Dermis microvascular lymphatic vessel endothelial cell (primary cell): ENCODE data around the gene TRIM61. TPM values are rescaled to one million over a fixed set of nuclear protein-coding genes. Genes with fewer than 3 reads are reported as not detected.
"Not testable (repeated sequence)": the region's sequence is repeated elsewhere in the genome, so short reads cannot be mapped to it uniquely, and the experiment has no call there.

ENCODE experiments used
- DNase-seq, 2 donors: peaks; one replicate each; pipeline versions ENCODE4 v3.0.0 to v3.0.0-alpha.2; 2010; ENCODE audit warnings: low read depth in 2 of 2
- total RNA-seq: library from RNA; depleted of rRNA; stranded (reverse); fragments of >200 nt; gene quantifications from 2 replicates; pipeline ENCODE4 v1.2.1, GENCODE V29; 2014

The TRIM61 gene
- total RNA-seq = not detected in 2 replicates

GRCh38 chr4:164977243-164978164 is at the start of gene TRIM61:
TRIM61 (minus strand) TSS chr4:164977657; CDS start chr4:164970002, 7,655 bp downstream.
- no peak for DNase-seq

DNA sequence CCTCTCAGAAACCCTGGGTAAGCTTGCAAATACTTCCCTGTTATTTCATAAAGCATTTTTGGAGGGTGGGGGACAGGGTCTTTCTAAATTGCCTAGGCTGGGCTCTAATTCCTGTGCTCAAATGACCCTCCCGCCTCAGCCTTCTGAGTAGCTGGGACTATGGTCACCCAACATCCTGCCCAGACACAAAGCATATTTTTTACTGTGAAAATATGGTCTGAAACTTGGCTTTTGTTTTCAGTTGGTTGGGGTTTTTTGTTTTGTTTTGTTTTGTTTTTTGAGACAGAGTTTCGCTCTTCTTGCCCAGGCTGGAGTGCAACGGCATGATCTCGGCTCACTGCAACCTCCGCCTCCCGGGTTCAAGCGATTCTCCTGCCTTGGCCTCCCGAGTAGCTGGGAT is 48.3 kb upstream of the TRIM61 start:
- DNase-seq = not testable (repeated sequence)

DNA sequence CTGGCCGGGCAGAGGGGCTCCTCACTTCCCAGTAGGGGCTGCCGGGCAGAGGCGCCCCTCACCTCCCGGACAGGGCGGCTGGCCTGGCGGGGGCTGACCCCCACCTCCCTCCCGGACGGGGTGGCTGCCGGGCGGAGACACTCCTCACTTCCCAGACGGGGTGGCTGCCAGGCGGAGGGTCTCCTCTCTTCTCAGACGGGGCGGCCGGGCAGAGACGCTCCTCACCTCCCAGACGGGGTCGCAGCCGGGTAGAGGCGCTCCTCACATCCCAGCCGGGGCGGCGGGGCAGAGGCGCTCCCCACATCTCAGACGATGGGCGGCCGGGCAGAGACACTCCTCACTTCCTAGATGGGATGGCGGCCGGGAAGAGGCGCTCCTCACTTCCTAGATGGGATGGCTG is 42.5 kb upstream of the TRIM61 start:
- not testable (repeated sequence) for DNase-seq

GRCh38 chr4:165016971-165017370 is 39.5 kb upstream of the TRIM61 start:
- no peak for DNase-seq

DNA sequence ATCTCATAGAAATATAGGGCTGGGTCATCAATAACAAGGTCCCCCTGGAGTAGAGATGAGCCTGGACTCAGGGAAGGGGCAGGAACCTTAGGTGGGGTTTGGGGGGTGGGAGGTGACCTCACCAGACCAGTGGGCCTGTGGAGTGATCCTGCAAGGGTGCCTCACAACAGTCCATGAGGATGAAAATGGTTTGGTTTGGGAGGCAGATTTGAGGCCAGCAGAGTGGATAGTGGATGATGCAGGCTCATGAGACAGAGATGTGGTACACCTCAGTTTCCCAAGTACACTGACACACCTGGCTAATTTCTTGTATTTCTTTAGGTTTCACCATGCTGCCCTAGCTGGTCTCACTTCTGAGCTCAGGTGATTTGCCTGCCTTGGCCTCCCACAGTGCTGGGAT is 36.2 kb upstream of the TRIM61 start:
- DNase-seq = no peak

DNA sequence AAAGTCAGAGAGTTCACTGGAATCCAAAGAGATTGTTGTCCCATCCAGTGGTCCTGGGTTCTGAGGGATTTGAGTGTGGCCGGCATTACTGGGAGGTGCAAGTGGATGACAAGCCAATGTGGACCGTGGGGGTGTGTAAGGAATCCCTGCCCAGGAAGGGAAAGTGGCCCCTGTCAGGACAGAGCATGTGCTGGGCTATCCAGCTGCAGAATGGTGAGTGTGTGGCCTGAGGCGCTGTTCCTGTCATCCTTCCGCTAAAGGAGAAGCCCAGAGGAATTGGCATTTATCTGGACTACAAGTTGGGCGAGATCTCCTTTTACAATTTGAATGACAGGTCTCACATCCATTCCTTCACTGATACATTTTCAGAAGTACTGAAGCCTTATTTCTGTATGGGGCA is 33.9 kb upstream of the TRIM61 start:
- no peak for DNase-seq

- no peak for DNase-seq
These were observed 33.5 kb upstream of the TRIM61 start for GRCh38 chr4:165010991-165011390.

GRCh38 chr4:165010487-165010886 is 33.0 kb upstream of the TRIM61 start:
- DNase-seq = no peak

DNA sequence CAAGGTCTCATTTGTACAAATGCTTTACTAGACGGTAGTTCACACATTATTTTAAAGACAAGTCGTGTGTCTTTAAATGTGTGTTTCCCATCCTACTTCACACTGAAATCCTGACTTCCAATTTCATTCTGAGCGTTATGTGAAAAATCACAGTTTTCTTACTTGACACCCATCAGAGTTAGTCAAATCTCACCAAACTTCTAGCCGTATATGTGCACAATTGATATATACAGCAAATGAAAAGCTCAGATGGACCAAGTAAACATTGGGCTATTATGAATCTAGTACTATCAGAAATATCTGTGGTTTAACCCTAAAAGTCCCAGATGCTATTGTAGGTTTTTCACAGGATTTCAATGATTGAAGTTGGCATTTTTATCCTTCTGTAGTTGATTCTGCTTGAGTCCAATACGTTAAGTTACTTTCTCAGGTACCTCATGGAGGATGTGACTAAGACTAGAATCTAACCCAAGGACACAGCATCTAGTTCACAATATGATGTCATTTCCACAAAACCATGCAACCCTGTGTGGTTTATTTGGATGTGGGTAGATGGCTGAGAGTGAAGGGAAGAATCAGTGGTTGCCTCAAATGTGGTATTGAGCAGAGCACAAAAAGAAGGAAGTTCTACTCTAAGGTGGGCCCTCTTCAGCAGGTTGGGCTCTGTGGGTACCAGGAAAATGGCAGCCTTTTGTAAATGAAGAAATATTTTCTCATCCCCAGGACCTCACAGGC is 32.2 kb upstream of the TRIM61 start:
- no peak for DNase-seq

GRCh38 chr4:165006886-165007285 is 29.4 kb upstream of the TRIM61 start:
- DNase-seq = no peak

GRCh38 chr4:165006456-165006855 is 29.0 kb upstream of the TRIM61 start:
- DNase-seq = no peak

DNA sequence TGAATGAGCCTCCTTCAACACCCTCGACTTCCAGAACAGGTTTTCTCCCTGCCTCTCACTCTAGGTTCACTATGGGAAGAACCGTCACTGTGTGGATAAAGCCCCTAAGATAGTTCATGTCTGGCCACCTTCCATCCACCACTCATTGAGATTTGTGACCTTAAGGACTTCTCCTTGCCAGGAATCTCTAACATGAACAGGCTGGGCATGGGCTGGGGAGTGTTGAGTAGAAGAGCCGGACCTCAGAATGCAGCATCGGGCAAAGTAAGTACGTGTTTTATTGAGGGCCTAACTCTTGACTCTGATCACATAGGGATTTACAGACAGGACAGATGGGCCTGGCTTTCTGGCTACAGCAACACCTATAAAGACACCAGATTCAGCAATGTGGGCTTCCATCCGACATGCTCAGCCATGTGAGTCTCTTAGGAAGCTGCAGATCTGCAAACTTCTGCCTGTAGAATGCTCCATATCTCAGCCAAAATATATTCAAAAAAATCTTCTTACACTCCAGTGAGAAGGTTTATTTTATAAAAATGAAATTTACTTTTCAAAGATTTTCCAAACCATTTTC is 28.0 kb upstream of the TRIM61 start:
- no peak for DNase-seq

GRCh38 chr4:165001957-165002356 is 24.5 kb upstream of the TRIM61 start:
- DNase-seq = not testable (repeated sequence)

- not testable (repeated sequence) for DNase-seq
These were observed 21.1 kb upstream of the TRIM61 start for GRCh38 chr4:164998526-164999080.

DNA sequence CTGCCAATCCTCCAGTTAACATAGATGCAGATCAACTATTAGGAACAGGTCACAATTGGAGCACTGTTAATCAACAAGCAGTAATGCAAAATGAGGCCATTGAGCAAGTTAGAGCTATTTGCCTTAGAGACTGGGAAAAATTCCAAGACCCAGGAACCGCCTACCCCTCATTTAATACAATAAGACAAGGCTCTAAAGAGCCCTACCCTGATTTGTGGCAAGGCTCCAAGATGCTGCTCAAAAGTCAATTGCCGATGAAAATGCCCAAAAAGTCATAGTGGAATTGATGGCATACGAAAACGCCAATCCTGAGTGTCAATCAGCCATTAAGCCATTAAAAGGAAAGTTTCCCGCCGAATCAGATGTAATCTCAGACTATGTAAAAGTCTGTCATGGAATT is 20.5 kb upstream of the TRIM61 start:
- DNase-seq = no peak

DNA sequence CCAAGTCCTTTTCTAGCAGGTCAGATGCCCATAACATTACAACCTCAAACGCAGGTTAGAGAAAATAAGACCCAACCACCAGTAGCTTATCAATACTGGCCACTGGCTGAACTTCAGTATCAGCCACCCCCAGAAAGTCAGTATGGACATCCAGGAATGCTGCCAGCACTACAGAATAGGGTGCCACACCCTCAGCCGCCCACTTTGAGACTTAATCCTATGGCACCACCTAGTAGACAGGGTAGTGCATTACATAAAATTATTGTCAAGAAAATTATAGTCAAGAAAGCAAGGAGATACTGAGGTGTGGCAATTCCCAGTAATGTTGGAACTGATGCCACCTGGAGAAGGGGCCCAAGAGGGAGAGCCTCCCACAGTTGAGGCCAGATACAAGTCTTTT is 19.9 kb upstream of the TRIM61 start:
- DNase-seq = no peak

DNA sequence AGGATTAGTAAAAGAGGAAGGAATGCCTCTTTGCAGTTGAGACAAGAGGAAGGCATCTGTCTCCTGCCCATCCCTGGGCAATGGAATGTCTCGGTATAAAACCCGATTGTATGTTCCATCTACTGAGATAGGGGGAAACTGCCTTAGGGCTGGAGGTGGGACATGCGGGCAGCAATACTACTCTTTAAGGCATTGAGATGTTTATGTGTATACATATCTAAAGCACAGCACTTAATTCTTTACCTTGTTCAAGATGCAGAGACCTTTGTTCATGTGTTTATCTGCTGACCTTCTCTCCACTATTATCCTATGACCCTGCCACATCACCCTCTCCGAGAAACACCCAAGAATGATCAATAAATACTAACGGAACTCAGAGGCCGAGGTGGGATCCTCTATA is 18.7 kb upstream of the TRIM61 start:
- DNase-seq = not testable (repeated sequence)

DNA sequence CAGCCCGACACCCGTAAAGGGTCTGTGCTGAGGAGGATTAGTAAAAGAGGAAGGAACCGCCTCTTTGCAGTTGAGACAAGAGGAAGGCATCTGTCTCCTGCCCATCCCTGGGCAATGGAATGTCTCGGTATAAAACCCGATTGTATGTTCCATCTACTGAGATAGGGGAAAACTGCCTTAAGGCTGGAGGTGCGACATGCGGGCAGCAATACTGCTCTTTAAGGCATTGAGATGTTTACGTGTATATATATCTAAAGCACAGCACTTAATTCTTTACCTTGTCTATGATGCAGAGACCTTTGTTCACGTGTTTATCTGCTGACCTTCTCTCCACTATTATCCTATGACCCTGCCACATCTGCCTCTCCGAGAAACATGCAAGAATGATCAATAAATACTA is 13.3 kb upstream of the TRIM61 start:
- not testable (repeated sequence) for DNase-seq

- no peak for DNase-seq
These were observed 12.0 kb upstream of the TRIM61 start for GRCh38 chr4:164989471-164989870.

GRCh38 chr4:164971929-164972328 is 5.5 kb downstream of the TRIM61 start:
- DNase-seq = not testable (repeated sequence)

- DNase-seq = no peak
These were observed 17.6 kb downstream of the TRIM61 start for GRCh38 chr4:164959896-164960295.

DNA sequence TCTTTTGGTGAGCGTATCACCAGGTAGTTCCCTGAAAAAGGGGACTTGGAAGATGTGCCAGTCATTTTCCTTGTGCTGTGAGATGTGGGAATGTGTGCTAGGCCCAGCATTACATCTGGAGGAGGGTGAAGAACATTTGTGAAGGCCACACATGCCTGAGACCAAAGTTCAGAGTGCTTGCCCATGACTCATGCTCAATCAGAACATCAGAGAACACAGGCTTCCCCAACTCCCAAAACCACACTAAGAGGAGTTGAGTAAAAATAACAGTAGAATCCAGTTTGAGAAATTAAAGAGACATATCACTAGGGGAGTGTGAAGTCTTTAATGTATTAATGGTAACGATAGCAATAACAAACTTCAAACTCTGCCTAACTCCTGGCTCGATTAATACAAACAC is 18.0 kb downstream of the TRIM61 start:
- DNase-seq = not testable (repeated sequence)
